WTC11 (cell line): ENCODE measurements around the gene KDM4C. TPM values are rescaled to one million over a fixed set of nuclear protein-coding genes. Genes with fewer than 3 reads are reported as not detected.

ENCODE experiments used
- ATAC-seq: fragments of 200-7000 bp; cut with Tn5 transposase; 2 replicates; pipeline ENCODE4 v1.10.0; 2021; ENCODE audit warnings: mild to moderate bottlenecking, moderate library complexity
- CTCF ChIA-PET: fragments of 300-600 bp; sonication (Branson Sonifier 250); formaldehyde crosslinking; loops from one replicate; lab custom pipeline; 2021; ENCODE audit warnings: antibody characterized with exemption; lab: Charles Lee
- POLR2A ChIA-PET: fragments of 350-600 bp; sonication (Branson Sonifier 250); formaldehyde crosslinking; loops from one replicate; lab custom pipeline; 2021; ENCODE audit warnings: antibody characterized with exemption; lab: Charles Lee
- DNase-seq: peaks from one replicate; pipeline ENCODE4 v3.0.0; 2021; ENCODE audit warnings: low spot score
- H3K27ac Mint-ChIP-seq: 2 replicates; pipeline ENCODE4 v1.8.0; 2021; ENCODE audit warnings: mixed read lengths
- H3K27me3 Mint-ChIP-seq: 2 replicates; pipeline ENCODE4 v1.8.0; 2021; ENCODE audit warnings: low read depth, mild to moderate bottlenecking, moderate library complexity, mixed read lengths
- H3K36me3 Mint-ChIP-seq: 2 replicates; pipeline ENCODE4 v1.8.0; 2021; ENCODE audit warnings: mixed read lengths
- H3K4me1 Mint-ChIP-seq: 2 replicates; pipeline ENCODE4 v1.8.0; 2022; ENCODE audit warnings: mixed read lengths
- H3K4me3 Mint-ChIP-seq: 2 replicates; pipeline ENCODE4 v1.8.0; 2021; ENCODE audit warnings: mild to moderate bottlenecking, moderate library complexity, mixed read lengths
- H3K9me3 Mint-ChIP-seq: 2 replicates; pipeline ENCODE4 v1.8.0; 2021; ENCODE audit warnings: mixed read lengths
- AFF4 ChIP-seq: sonication (generic); formaldehyde crosslinking; IDR thresholded peaks from 2 replicates; pipeline ENCODE4 v1.8.1; 2023; ENCODE audit warnings: mild to moderate bottlenecking, missing genetic modification reagents, borderline replicate concordance
- ATF1 ChIP-seq: sonication (generic); formaldehyde crosslinking; IDR thresholded peaks from 2 replicates; pipeline ENCODE4 v1.8.1; 2023; ENCODE audit warnings: mild to moderate bottlenecking, moderate library complexity, missing genetic modification reagents
- ATF2 ChIP-seq: sonication (generic); formaldehyde crosslinking; IDR thresholded peaks from 2 replicates; pipeline ENCODE4 v1.8.1; 2022; ENCODE audit warnings: low read depth, missing genetic modification reagents, borderline replicate concordance
- CDX4 ChIP-seq: fragments of 250-450 bp; sonication (Bioruptor Pico); IDR thresholded peaks from 2 replicates; pipeline ENCODE4 v1.9.0; 2021; ENCODE audit warnings: moderate library complexity, mild to moderate bottlenecking, inconsistent platforms, borderline replicate concordance
- ELF4 ChIP-seq: sonication (generic); formaldehyde crosslinking; IDR thresholded peaks from 2 replicates; pipeline ENCODE4 v1.8.1; 2022; ENCODE audit warnings: low read depth, mild to moderate bottlenecking, moderate library complexity, missing genetic modification reagents
- FOXJ3 ChIP-seq: sonication (generic); formaldehyde crosslinking; IDR thresholded peaks from 2 replicates; pipeline ENCODE4 v1.9.0; 2021; ENCODE audit warnings: missing genetic modification reagents, mild to moderate bottlenecking, borderline replicate concordance
- HMGXB4 ChIP-seq: sonication (generic); formaldehyde crosslinking; IDR thresholded peaks from 2 replicates; pipeline ENCODE4 v1.8.1; 2023; ENCODE audit warnings: mild to moderate bottlenecking, moderate library complexity, missing genetic modification reagents
- JAZF1 ChIP-seq: fragments of 250-450 bp; sonication (Bioruptor Pico); IDR thresholded peaks from 2 replicates; pipeline ENCODE4 v1.9.0; 2021; ENCODE audit warnings: moderate library complexity, mild to moderate bottlenecking, inconsistent platforms
- NFYB ChIP-seq: sonication (generic); formaldehyde crosslinking; conservative IDR thresholded peaks from 2 replicates; pipeline ENCODE4 v1.8.0; 2022; ENCODE audit warnings: low read depth, missing genetic modification reagents
- PREB ChIP-seq: sonication (generic); formaldehyde crosslinking; IDR thresholded peaks from 2 replicates; pipeline ENCODE4 v1.8.1; 2022; ENCODE audit warnings: mild to moderate bottlenecking, missing genetic modification reagents, moderate library complexity, borderline replicate concordance
- RORB ChIP-seq: fragments of 250-450 bp; sonication (Bioruptor Pico); IDR thresholded peaks from 2 replicates; pipeline ENCODE4 v1.9.0; 2021; ENCODE audit warnings: mild to moderate bottlenecking
- TEAD4 ChIP-seq: sonication (generic); formaldehyde crosslinking; IDR thresholded peaks from 2 replicates; pipeline ENCODE4 v1.8.0; 2022; ENCODE audit warnings: mild to moderate bottlenecking, missing genetic modification reagents
- TP53 ChIP-seq: sonication (generic); formaldehyde crosslinking; IDR thresholded peaks from 2 replicates; pipeline ENCODE4 v1.8.1; 2023; ENCODE audit warnings: mild to moderate bottlenecking, missing genetic modification reagents
- ZBTB43 ChIP-seq: sonication (generic); formaldehyde crosslinking; IDR thresholded peaks from 2 replicates; pipeline ENCODE4 v1.8.1; 2023; ENCODE audit warnings: mild to moderate bottlenecking, missing genetic modification reagents
- ZNF138 ChIP-seq: sonication (generic); formaldehyde crosslinking; conservative IDR thresholded peaks from 2 replicates; pipeline ENCODE4 v1.8.1; 2022; ENCODE audit warnings: mild to moderate bottlenecking, moderate library complexity, missing genetic modification reagents
- ZSCAN18 ChIP-seq: fragments of 250-450 bp; sonication (Bioruptor Pico); IDR thresholded peaks from 2 replicates; pipeline ENCODE4 v2.1.2; 2022; ENCODE audit warnings: mild to moderate bottlenecking, moderate library complexity
- total RNA-seq: library from RNA; stranded (reverse); gene quantifications from 3 replicates; pipeline ENCODE4 v1.2.3, GENCODE V29; 2021

The KDM4C gene
- total RNA-seq, 1 experiment from 2014 or later: 29.2 TPM

- TF ChIP-seq ZSCAN18 (CRISPR knock-in tag) (no peak), ATF2 (no peak), ZBTB43 (CRISPR knock-in tag) (no peak), AFF4 (CRISPR knock-in tag) (no peak), NFYB (no peak), TP53 (CRISPR knock-in tag) (no peak), ZNF138 (CRISPR knock-in tag) (no peak)
These were observed 152.7 kb downstream of the KDM4C start (continued) for GRCh38 chr9:6910497-6910896.

- no peak overlapping the region for H3K4me3 Mint-ChIP-seq
- H3K27me3 Mint-ChIP-seq: no peaks in the 10 kb centered on the region
- CTCF ChIA-PET: interaction anchor here (0.6 to 0.7 kb wide), 2 partner anchors 85 to 141 kb away, joined by 3 read pairs; no protein-coding TSS in a partner anchor
- H3K36me3 Mint-ChIP-seq: no peaks in the 10 kb centered on the region
- H3K9me3 Mint-ChIP-seq: no peaks in the 10 kb centered on the region
- peaks cover 47% of the 10 kb centered on the region for H3K4me1 Mint-ChIP-seq
- POLR2A ChIA-PET: no interaction called here
- TF ChIP-seq ELF4 (CRISPR knock-in tag) (no peak), RORB (CRISPR knock-in tag) (no peak), HMGXB4 (CRISPR knock-in tag) (no peak), PREB (no peak), CDX4 (CRISPR knock-in tag) (no peak), JAZF1 (CRISPR knock-in tag) (no peak), FOXJ3 (CRISPR knock-in tag) (no peak), ATF1 (CRISPR knock-in tag) (no peak), TEAD4 (no peak)
- peak overlapping the region; percentile 30; the same call in 1 of the 2 replicates for H3K27ac Mint-ChIP-seq
- ATAC-seq (peak; percentile 43), DNase-seq (no peak)
These were observed 154.3 kb downstream of the KDM4C start for GRCh38 chr9:6911901-6912638.
